HEK293 (cell line): Measurements from ENCODE around the gene CACNA1B.

Experiments
- CTCF ChIP-seq: fragments of 450-650 bp; formaldehyde crosslinking; IDR thresholded peaks from 2 replicates; pipeline ENCODE4 v1.5.1; 2016; ENCODE audit warnings: missing biosample characterization, missing genetic modification characterization
- IKZF3 ChIP-seq: fragments of 450-650 bp; IDR thresholded peaks from 2 replicates; pipeline ENCODE4 v1.5.0; 2018; ENCODE audit warnings: missing biosample characterization, mild to moderate bottlenecking, missing genetic modification characterization, moderate library complexity
- TCF7L2 ChIP-seq: IDR thresholded peaks from 2 replicates; pipeline ENCODE4 v1.6.1; 2011; ENCODE audit warnings: low read depth, mild to moderate bottlenecking, inconsistent platforms, low read length, moderate library complexity, borderline replicate concordance
- WT1 ChIP-seq: fragments of 450-650 bp; formaldehyde crosslinking; IDR thresholded peaks from 2 replicates; pipeline ENCODE4 v1.5.1; 2016; ENCODE audit warnings: missing biosample characterization, missing genetic modification characterization
- YY1 ChIP-seq: fragments of 450-650 bp; formaldehyde crosslinking; IDR thresholded peaks from 2 replicates; pipeline ENCODE4 v1.5.1; 2018; ENCODE audit warnings: missing biosample characterization, missing genetic modification characterization
- ZNF133 ChIP-seq: fragments of 450-650 bp; formaldehyde crosslinking; IDR thresholded peaks from 2 replicates; pipeline ENCODE4 v1.5.1; 2016; ENCODE audit warnings: missing biosample characterization, missing genetic modification characterization
- ZNF274 ChIP-seq, 2 experiments: fragments of 200-500 bp in 1 of 2; fragments of 450-650 bp in 1 of 2; sonication (Bioruptor generic) in 1 of 2; formaldehyde crosslinking in 1 of 2; IDR thresholded peaks; 2 replicates each; pipeline versions ENCODE4 v1.5.1 to v1.6.1; 2014 to 2016; ENCODE audit warnings: borderline replicate concordance in 1 of 2, inconsistent platforms in 1 of 2, low read length in 1 of 2, missing biosample characterization in 1 of 2, missing genetic modification characterization in 1 of 2
- ZNF513 ChIP-seq: fragments of 450-650 bp; IDR thresholded peaks from 2 replicates; pipeline ENCODE4 v1.5.1; 2018; ENCODE audit warnings: missing biosample characterization, missing genetic modification characterization
- ZNF623 ChIP-seq: fragments of 450-650 bp; formaldehyde crosslinking; IDR thresholded peaks from 2 replicates; pipeline ENCODE4 v1.5.1; 2016; ENCODE audit warnings: missing biosample characterization, missing genetic modification characterization
- ZNF658 ChIP-seq: fragments of 450-650 bp; formaldehyde crosslinking; IDR thresholded peaks from 2 replicates; pipeline ENCODE4; 2016; ENCODE audit warnings: missing biosample characterization, missing genetic modification characterization
- ZSCAN30 ChIP-seq: fragments of 450-650 bp; IDR thresholded peaks from 2 replicates; pipeline ENCODE4 v1.5.1; 2018; ENCODE audit warnings: missing biosample characterization, mild to moderate bottlenecking, missing genetic modification characterization, moderate library complexity
- TF ChIP-seq, protein P1 (sequence below): sonication (generic); formaldehyde crosslinking; IDR thresholded peaks from 2 replicates; pipeline ENCODE4 v1.8.1; 2022; ENCODE audit warnings: mild to moderate bottlenecking, moderate library complexity, missing genetic modification reagents

- no peak for TF ChIP-seq ZNF513
- TF ChIP-seq CTCF, result no peak
- TF ChIP-seq, protein P1, sequence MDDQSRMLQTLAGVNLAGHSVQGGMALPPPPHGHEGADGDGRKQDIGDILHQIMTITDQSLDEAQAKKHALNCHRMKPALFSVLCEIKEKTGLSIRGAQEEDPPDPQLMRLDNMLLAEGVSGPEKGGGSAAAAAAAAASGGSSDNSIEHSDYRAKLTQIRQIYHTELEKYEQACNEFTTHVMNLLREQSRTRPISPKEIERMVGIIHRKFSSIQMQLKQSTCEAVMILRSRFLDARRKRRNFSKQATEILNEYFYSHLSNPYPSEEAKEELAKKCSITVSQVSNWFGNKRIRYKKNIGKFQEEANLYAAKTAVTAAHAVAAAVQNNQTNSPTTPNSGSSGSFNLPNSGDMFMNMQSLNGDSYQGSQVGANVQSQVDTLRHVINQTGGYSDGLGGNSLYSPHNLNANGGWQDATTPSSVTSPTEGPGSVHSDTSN (CRISPR knock-in tag), result no peak
- TF ChIP-seq WT1 (tag by site-specific recombination), result no peak
- no peak for TF ChIP-seq ZNF623
- no peak for TF ChIP-seq TCF7L2
- TF ChIP-seq IKZF3, result no peak
- TF ChIP-seq ZNF274 (IDR thresholded peaks at IDR 0.05; ENCODE audit: low read length), result no peak
- TF ChIP-seq ZNF274 (tag by site-specific recombination; IDR thresholded peaks at IDR 0.05; ENCODE audit: borderline replicate concordance), result no peak
- TF ChIP-seq ZNF133 (tag by site-specific recombination), result no peak
- no peak for TF ChIP-seq YY1 (tag by site-specific recombination)
- TF ChIP-seq ZNF658 (tag by site-specific recombination), result no peak
- TF ChIP-seq ZSCAN30 (tag by site-specific recombination), result no peak
Measured at GRCh38 chr9:138009016-138009802, 131.6 kb downstream of the CACNA1B start.
